ENCODE data around the gene STRBP. TPM values are rescaled to one million over a fixed set of nuclear protein-coding genes. Genes with fewer than 3 reads are reported as not detected.

STRBP gene
- total and polyA plus RNA-seq, 2 of the 8 experiments (the other 6 are each of a cell fraction or from before 2014, with no cell fraction given) = 29.7 to 105 TPM

DNA sequence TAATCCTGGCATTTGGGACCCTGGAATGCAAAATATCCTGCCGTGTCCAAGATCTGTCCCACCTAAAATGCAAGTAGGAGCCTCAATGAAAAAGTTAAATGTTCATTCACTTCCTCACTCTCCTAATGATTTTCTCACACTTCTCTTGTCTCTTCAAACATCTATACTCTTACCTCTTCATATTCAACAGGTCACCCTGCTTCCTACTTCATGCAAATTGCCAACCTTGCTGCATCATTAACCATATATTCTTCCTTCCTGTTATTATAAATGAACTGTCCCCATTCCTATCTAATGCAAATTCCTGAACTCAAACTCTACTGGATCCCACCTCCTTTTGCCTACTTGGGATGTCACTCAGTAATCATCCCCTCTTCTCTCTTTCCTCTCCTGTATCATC, 74.4 kb downstream of the STRBP start (continued):
- TF ChIP-seq, protein P1, sequence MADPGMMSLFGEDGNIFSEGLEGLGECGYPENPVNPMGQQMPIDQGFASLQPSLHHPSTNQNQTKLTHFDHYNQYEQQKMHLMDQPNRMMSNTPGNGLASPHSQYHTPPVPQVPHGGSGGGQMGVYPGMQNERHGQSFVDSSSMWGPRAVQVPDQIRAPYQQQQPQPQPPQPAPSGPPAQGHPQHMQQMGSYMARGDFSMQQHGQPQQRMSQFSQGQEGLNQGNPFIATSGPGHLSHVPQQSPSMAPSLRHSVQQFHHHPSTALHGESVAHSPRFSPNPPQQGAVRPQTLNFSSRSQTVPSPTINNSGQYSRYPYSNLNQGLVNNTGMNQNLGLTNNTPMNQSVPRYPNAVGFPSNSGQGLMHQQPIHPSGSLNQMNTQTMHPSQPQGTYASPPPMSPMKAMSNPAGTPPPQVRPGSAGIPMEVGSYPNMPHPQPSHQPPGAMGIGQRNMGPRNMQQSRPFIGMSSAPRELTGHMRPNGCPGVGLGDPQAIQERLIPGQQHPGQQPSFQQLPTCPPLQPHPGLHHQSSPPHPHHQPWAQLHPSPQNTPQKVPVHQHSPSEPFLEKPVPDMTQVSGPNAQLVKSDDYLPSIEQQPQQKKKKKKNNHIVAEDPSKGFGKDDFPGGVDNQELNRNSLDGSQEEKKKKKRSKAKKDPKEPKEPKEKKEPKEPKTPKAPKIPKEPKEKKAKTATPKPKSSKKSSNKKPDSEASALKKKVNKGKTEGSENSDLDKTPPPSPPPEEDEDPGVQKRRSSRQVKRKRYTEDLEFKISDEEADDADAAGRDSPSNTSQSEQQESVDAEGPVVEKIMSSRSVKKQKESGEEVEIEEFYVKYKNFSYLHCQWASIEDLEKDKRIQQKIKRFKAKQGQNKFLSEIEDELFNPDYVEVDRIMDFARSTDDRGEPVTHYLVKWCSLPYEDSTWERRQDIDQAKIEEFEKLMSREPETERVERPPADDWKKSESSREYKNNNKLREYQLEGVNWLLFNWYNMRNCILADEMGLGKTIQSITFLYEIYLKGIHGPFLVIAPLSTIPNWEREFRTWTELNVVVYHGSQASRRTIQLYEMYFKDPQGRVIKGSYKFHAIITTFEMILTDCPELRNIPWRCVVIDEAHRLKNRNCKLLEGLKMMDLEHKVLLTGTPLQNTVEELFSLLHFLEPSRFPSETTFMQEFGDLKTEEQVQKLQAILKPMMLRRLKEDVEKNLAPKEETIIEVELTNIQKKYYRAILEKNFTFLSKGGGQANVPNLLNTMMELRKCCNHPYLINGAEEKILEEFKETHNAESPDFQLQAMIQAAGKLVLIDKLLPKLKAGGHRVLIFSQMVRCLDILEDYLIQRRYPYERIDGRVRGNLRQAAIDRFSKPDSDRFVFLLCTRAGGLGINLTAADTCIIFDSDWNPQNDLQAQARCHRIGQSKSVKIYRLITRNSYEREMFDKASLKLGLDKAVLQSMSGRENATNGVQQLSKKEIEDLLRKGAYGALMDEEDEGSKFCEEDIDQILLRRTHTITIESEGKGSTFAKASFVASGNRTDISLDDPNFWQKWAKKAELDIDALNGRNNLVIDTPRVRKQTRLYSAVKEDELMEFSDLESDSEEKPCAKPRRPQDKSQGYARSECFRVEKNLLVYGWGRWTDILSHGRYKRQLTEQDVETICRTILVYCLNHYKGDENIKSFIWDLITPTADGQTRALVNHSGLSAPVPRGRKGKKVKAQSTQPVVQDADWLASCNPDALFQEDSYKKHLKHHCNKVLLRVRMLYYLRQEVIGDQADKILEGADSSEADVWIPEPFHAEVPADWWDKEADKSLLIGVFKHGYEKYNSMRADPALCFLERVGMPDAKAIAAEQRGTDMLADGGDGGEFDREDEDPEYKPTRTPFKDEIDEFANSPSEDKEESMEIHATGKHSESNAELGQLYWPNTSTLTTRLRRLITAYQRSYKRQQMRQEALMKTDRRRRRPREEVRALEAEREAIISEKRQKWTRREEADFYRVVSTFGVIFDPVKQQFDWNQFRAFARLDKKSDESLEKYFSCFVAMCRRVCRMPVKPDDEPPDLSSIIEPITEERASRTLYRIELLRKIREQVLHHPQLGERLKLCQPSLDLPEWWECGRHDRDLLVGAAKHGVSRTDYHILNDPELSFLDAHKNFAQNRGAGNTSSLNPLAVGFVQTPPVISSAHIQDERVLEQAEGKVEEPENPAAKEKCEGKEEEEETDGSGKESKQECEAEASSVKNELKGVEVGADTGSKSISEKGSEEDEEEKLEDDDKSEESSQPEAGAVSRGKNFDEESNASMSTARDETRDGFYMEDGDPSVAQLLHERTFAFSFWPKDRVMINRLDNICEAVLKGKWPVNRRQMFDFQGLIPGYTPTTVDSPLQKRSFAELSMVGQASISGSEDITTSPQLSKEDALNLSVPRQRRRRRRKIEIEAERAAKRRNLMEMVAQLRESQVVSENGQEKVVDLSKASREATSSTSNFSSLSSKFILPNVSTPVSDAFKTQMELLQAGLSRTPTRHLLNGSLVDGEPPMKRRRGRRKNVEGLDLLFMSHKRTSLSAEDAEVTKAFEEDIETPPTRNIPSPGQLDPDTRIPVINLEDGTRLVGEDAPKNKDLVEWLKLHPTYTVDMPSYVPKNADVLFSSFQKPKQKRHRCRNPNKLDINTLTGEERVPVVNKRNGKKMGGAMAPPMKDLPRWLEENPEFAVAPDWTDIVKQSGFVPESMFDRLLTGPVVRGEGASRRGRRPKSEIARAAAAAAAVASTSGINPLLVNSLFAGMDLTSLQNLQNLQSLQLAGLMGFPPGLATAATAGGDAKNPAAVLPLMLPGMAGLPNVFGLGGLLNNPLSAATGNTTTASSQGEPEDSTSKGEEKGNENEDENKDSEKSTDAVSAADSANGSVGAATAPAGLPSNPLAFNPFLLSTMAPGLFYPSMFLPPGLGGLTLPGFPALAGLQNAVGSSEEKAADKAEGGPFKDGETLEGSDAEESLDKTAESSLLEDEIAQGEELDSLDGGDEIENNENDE (IDR thresholded peaks at IDR 0.05; ENCODE audit: insufficient replicate concordance, low read length) = no peak
- TF ChIP-seq RNF2 (IDR thresholded peaks at IDR 0.05; ENCODE audit: borderline replicate concordance, low read depth, low read length, missing control alignments, poor library complexity, severe bottlenecking) = no peak

Measured in H1 (cell line).